ENCODE data around the gene DYNC1I1.

DYNC1I1 gene

DNA sequence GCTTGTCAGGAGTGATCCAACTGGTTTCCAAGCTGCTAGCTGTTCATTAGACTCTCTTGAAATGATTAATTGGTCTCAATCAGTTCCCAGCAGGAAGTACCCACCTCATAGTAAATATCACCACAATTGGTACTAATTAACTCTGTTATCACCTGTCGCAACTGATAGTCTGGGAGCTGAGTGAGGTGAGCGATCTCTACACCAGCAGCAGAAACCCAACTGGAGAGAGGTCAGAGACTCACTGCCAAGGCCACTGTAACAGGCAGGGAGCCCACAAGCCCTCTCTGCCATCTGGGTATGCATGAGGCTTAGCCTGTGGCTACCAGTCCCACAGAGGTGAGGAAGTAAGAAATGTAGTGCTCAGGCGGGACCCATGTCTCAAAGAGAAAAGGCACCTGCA lies 245.5 kb downstream of the DYNC1I1 start:
- ATAC-seq (replicated peaks), result no peak
- no peak for DNase-seq
- H3K27ac Mint-ChIP-seq, result no peak overlapping the region
- no peak overlapping the region for H3K4me3 Mint-ChIP-seq
- peaks cover 1 to 13% of the 10 kb centered on the region in 2 donors for H3K27me3 Mint-ChIP-seq
- H3K4me1 Mint-ChIP-seq (ENCODE audit: low read depth in 2 of 2), result no peaks in the 10 kb centered on the region
- no peaks in the 10 kb centered on the region for H3K36me3 Mint-ChIP-seq (ENCODE audit: insufficient read depth)
- H3K9me3 Mint-ChIP-seq, result peaks cover 0 to 2% of the 10 kb centered on the region in 2 donors

DNA sequence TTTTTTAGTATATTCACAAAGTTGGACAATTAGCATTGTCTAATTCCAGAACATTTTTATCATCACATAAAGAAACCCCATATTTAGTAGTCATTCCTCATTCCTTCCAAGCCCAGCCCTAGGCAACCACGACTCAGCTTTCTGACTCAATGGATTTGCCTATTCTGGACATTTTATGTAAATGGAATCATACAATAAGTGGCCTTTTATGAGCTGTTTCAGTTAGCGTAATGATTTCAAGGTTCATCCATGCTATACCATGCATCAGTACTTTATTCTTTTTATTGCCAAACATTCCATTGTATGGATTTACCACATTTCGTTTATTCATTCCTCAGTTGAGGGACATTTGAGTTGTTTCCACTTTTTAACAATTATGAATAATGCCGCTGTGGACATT lies 249.2 kb downstream of the DYNC1I1 start:
- H3K27me3 Mint-ChIP-seq, result peaks cover 10 to 12% of the 10 kb centered on the region in 2 donors
- DNase-seq, result no peak
- peaks cover 0 to 2% of the 10 kb centered on the region in 2 donors for H3K9me3 Mint-ChIP-seq
- H3K4me3 Mint-ChIP-seq, result no peak overlapping the region
- no peaks in the 10 kb centered on the region for H3K4me1 Mint-ChIP-seq (ENCODE audit: low read depth in 2 of 2)
- H3K36me3 Mint-ChIP-seq (ENCODE audit: insufficient read depth), result no peaks in the 10 kb centered on the region
- H3K27ac Mint-ChIP-seq, result no peak overlapping the region
- no peak for ATAC-seq (replicated peaks)

DNA sequence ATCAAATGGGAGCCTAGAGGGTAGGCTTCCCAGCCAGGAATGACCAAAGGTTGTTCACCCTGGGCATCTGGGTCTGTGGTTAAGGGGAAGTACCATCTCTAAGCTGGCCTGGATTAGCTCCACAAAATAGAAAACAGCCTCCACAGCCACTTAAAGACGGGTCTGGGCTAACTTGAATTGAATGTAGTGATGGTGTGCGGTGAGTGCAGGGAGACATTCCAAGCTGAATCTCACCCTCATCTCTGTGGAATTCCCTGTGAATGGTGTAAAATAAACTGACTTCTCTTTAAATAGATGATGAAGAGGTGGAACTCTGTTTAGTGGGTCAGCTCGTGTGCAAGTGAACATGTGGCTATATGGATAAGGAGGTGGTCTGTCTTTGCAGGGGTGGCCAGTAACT lies 251.0 kb downstream of the DYNC1I1 start:
- no peak for DNase-seq
- Mint-ChIP-seq H3K9me3 (peaks cover 0 to 2% of the 10 kb centered on the region in 2 donors), H3K36me3 (ENCODE audit: insufficient read depth) (no peaks in the 10 kb centered on the region), H3K4me1 (ENCODE audit: low read depth in 2 of 2) (no peaks in the 10 kb centered on the region), H3K4me3 (no peak overlapping the region), H3K27me3 (peaks cover 8 to 26% of the 10 kb centered on the region in 2 donors), H3K27ac (no peak overlapping the region)
- ATAC-seq (replicated peaks), result no peak

DNA sequence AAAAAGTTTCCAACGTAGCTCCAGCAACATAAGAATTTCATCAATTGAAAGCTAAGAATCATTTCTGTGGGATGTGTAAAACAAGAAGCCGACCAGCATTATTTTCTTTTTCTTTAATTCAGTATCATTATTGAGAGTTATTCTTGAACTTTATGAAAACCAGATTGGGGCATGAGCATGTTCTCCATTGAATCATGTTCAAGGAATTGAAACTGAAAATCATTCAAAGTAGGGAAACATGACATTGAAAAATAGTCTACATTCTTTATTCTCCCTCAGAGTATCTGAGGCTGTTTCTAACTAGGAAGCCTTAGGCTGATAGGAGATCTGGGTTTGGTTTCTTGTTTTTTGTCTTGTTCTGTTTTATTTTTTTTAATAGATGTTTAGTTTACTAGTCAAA lies 253.7 kb downstream of the DYNC1I1 start:
- no peaks in the 10 kb centered on the region for H3K36me3 Mint-ChIP-seq (ENCODE audit: insufficient read depth)
- no peaks in the 10 kb centered on the region for H3K9me3 Mint-ChIP-seq
- no peaks in the 10 kb centered on the region for H3K4me1 Mint-ChIP-seq (ENCODE audit: low read depth in 2 of 2)
- DNase-seq, result no peak
- peaks cover 8 to 27% of the 10 kb centered on the region in 2 donors for H3K27me3 Mint-ChIP-seq
- no peak for ATAC-seq (replicated peaks)
- no peak overlapping the region for H3K4me3 Mint-ChIP-seq
- no peak overlapping the region for H3K27ac Mint-ChIP-seq

DNA sequence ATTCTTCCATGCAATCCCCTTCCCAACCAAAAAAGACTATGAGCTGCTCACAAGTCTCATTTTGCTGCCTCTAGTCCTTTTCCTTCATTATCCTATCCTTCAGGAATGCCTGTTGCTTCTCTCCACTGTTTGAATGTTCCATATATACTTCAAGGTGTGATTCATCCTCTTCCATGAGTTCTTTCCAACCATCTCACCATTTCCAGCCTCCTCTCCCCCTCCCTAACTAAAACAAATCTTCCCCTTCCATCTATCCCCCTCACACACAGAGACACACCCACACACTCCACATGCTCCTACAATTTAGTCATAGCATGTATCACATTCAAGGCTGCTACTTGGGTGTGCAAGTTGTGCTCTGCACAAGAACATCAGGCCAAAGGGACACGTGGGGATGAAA lies 254.3 kb downstream of the DYNC1I1 start:
- DNase-seq, result no peak
- no peaks in the 10 kb centered on the region for H3K4me1 Mint-ChIP-seq (ENCODE audit: low read depth in 2 of 2)
- no peaks in the 10 kb centered on the region for H3K9me3 Mint-ChIP-seq
- no peaks in the 10 kb centered on the region for H3K36me3 Mint-ChIP-seq (ENCODE audit: insufficient read depth)
- no peak overlapping the region for H3K4me3 Mint-ChIP-seq
- H3K27ac Mint-ChIP-seq, result no peak overlapping the region
- ATAC-seq (replicated peaks), result no peak
- H3K27me3 Mint-ChIP-seq, result peaks cover 8 to 27% of the 10 kb centered on the region in 2 donors

DNA sequence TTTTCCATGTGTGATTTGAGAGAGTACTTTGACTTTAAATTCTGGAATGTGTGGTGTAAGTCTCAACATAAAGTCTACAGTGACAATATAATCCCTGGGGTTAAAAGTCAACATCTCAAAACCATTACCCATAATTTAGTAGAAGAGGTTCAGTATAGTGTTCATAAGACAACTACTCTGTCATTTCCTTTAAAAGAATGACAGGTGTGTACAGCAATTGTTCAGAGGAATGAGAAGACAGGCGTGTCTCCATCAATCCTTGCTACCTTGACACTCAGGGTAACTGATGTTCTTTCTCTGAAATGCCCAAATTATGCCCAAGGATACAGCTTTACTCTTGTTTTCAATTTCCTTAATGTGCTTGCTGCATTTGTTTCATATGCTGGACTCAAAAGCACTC lies 256.4 kb downstream of the DYNC1I1 start:
- Mint-ChIP-seq H3K4me1 (ENCODE audit: low read depth in 2 of 2) (no peaks in the 10 kb centered on the region), H3K9me3 (no peaks in the 10 kb centered on the region), H3K36me3 (ENCODE audit: insufficient read depth) (no peaks in the 10 kb centered on the region), H3K27me3 (peaks cover 8 to 19% of the 10 kb centered on the region in 2 donors), H3K4me3 (no peak overlapping the region), H3K27ac (no peak overlapping the region)
- DNase-seq (no peak), ATAC-seq (replicated peaks) (no peak)

DNA sequence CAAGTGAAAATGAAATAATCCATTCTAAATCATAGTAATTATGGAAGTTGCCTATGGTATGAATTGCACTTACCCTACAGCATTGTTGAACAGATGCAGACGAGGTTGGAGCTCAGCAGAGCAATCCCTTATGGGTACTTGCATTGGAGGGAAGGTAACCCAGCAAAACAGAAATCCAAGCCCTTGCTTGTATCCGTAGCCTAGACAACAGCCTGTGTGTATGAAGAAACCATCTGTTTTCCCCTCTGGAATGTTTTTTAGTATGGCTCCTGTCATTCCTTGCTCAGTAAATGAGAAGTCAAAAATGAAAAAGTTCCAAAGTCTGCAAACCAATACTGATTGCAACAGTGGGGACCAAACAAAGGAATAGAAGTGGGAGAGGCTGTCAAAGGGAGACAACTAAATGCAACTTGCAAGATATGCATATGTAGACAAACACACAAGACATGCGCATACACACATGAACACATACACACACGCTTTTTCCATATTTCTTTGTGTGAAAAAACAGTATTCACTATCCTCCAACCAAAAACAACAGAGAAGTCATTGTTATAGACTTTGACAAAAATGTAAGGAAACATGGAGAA lies 260.8 kb downstream of the DYNC1I1 start:
- no peaks in the 10 kb centered on the region for H3K4me1 Mint-ChIP-seq (ENCODE audit: low read depth in 2 of 2)
- ATAC-seq (replicated peaks) (no peak), DNase-seq (no peak)
- no peaks in the 10 kb centered on the region for H3K36me3 Mint-ChIP-seq (ENCODE audit: insufficient read depth)
- no peaks in the 10 kb centered on the region for H3K9me3 Mint-ChIP-seq
- H3K27me3 Mint-ChIP-seq, result peaks cover 6 to 18% of the 10 kb centered on the region in 2 donors
- H3K27ac Mint-ChIP-seq, result no peak overlapping the region
- no peak overlapping the region for H3K4me3 Mint-ChIP-seq

DNA sequence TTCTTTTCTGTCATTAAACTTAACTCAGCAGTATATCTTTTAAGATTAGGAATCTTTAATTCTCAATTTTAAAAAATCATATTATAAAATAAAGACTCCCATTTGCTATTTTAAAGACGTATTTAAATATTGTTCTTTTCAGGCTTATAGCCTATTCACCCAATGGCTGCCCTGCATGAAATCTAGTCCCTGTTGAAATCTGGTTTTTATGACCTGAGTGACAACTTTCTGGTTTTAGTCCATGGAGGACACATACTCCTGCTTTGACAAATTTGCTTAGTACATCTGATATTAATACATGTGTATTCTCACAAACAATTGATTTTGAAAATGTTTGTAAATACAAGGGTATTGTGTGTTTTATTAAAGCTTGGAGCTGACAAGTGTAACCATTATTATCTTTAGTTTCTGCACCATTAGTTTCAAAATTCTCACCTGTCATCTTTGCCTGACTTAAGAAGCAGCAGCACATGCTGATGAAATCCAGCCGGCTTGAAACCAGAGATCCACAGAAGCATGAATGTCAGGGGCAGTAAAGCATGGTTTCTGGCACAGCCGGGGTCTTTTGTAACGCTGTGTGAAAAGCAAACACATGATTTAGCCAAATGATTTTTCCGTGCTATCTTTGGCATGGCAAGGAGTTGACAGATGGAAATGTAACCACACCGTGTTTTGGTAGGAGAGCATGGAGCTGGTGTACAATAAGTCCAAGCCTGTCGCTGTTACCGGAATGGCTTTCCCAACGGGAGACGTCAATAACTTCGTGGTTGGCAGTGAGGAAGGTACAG lies 262.8 kb downstream of the DYNC1I1 start:
- Mint-ChIP-seq H3K4me1 (ENCODE audit: low read depth in 2 of 2) (no peaks in the 10 kb centered on the region), H3K27me3 (peaks cover 6 to 17% of the 10 kb centered on the region in 2 donors), H3K27ac (no peak overlapping the region), H3K4me3 (no peak overlapping the region), H3K36me3 (ENCODE audit: insufficient read depth) (no peaks in the 10 kb centered on the region), H3K9me3 (no peaks in the 10 kb centered on the region)
- DNase-seq (no peak), ATAC-seq (replicated peaks) (no peak)

DNA sequence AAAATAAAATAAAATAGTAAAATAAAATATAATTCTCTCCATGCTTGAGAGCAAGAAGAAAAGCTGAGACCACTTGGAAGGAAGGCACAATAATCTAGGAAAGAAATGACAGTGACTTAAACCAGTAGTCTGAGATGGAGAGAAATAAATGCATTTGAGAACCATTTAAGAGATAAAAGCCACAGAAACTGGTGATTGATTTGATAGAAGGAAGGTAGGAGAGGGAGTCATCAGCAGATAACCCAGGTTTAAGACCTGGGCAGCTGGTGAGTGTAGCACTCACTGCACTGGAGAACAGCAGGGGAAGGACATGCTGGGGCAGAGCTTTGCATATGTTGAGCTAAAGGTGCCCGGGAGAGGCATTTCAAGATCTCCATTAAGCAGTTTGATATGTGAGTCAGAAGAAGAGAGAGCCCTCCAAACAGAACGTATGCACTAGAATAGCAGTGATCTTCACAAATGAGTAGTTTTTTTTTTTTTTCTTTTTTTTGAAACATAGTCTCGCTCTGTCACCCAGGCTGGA lies 268.0 kb downstream of the DYNC1I1 start:
- Mint-ChIP-seq H3K27ac (no peak overlapping the region), H3K4me1 (ENCODE audit: low read depth in 2 of 2) (no peaks in the 10 kb centered on the region), H3K27me3 (peaks cover 20 to 21% of the 10 kb centered on the region in 2 donors), H3K9me3 (no peaks in the 10 kb centered on the region), H3K36me3 (ENCODE audit: insufficient read depth) (no peaks in the 10 kb centered on the region), H3K4me3 (no peak overlapping the region)
- ATAC-seq (replicated peaks) (no peak), DNase-seq (no peak)

DNA sequence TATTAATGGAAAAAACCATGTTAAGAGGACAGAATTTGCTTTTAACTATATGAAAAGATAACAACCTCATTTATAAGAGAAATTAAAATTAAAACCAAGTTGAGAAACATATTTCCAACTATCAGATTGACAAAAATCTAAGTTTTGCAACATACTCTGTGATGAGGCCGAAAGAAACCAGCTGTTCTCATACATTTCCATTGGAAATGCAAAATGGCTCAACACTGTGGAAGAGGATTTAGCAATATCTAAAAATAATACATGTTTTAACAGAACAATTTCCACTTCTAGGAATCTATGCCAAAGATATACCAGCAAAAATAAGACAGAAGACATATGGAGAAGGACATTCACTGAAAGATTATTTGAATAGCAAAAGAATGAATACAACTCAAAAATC lies 268.8 kb downstream of the DYNC1I1 start:
- no peak for ATAC-seq (replicated peaks)
- Mint-ChIP-seq H3K4me3 (no peak overlapping the region), H3K27ac (no peak overlapping the region), H3K27me3 (peaks cover 13 to 14% of the 10 kb centered on the region in 2 donors), H3K36me3 (ENCODE audit: insufficient read depth) (no peaks in the 10 kb centered on the region), H3K4me1 (ENCODE audit: low read depth in 2 of 2) (no peaks in the 10 kb centered on the region), H3K9me3 (no peaks in the 10 kb centered on the region)
- DNase-seq, result no peak

DNA sequence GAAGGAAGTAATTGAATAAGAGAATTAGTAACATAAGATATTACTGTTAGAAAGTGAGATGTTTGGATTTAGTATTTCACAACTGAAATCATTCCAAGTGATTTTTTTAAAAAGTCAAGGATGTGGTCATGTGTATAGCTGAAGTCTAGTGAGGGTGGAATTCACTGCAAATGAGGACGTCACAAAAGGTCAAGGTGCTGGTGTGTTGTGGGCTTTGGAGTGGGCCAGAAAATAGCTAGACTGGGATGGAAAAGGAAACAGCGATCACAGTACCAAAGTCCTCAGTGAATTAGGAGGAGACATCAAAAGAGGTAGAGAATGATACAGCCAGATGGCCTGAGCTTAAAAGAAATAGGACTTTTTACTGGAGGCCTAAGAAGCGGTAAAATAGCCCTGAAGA lies 272.8 kb downstream of the DYNC1I1 start:
- ATAC-seq (replicated peaks), result no peak

DNA sequence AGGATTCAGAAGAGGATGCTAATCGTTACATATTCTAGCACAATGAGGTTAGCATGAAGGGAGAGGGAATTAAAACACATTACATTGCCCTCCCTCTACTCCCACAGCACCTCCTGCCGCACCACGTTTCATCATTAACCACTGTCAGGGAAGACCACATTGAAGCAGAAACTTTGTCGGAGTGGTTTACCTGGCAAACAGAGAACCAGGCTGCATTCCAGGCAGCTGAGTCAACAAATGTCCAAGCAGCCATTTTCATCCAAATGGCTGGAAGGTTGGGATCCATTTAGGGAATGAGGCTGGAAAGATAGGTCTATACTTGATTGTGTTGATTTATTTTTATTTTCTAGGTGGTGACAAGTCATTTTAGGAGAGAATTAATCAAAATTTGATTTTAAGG lies 273.6 kb downstream of the DYNC1I1 start:
- Mint-ChIP-seq H3K27me3 (peaks cover under 1 to 6% of the 10 kb centered on the region in 2 donors), H3K9me3 (no peaks in the 10 kb centered on the region), H3K4me1 (ENCODE audit: low read depth in 2 of 2) (no peaks in the 10 kb centered on the region), H3K27ac (no peak overlapping the region), H3K36me3 (ENCODE audit: insufficient read depth) (no peaks in the 10 kb centered on the region), H3K4me3 (no peak overlapping the region)
- DNase-seq (no peak), ATAC-seq (replicated peaks) (no peak)

More for the DNA sequence above, 272.8 kb downstream of the DYNC1I1 start:
- Mint-ChIP-seq H3K4me3 (no peak overlapping the region), H3K36me3 (ENCODE audit: insufficient read depth) (no peaks in the 10 kb centered on the region), H3K27me3 (peaks cover 8 to 13% of the 10 kb centered on the region in 2 donors), H3K27ac (no peak overlapping the region), H3K9me3 (no peaks in the 10 kb centered on the region), H3K4me1 (ENCODE audit: low read depth in 2 of 2) (no peaks in the 10 kb centered on the region)
- no peak for DNase-seq

DNA sequence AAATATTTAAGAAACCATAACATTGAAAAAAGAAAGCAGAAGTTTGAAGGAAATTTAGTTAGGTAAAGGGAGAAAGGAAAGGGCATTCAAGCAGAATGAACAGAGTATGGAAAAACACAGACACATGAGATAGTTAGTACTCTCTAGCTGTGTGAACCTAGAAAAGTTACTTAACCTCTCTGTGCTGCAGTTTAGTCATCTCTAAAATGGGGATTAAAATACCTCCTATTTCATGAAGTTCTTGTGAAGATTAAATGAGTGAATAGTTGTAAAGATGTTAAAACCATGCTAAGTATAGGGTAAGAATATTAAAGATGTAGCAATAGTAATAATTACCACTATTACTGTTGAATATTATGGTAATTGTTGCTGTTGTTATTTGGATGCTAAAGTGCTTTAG lies 279.9 kb downstream of the DYNC1I1 start:
- ATAC-seq (replicated peaks), result no peak
- DNase-seq, result no peak
- Mint-ChIP-seq H3K36me3 (ENCODE audit: insufficient read depth) (no peaks in the 10 kb centered on the region), H3K4me3 (no peak overlapping the region), H3K9me3 (no peaks in the 10 kb centered on the region), H3K27me3 (peaks cover 7 to 10% of the 10 kb centered on the region in 2 donors), H3K27ac (no peak overlapping the region), H3K4me1 (ENCODE audit: low read depth in 2 of 2) (no peaks in the 10 kb centered on the region)

DNA sequence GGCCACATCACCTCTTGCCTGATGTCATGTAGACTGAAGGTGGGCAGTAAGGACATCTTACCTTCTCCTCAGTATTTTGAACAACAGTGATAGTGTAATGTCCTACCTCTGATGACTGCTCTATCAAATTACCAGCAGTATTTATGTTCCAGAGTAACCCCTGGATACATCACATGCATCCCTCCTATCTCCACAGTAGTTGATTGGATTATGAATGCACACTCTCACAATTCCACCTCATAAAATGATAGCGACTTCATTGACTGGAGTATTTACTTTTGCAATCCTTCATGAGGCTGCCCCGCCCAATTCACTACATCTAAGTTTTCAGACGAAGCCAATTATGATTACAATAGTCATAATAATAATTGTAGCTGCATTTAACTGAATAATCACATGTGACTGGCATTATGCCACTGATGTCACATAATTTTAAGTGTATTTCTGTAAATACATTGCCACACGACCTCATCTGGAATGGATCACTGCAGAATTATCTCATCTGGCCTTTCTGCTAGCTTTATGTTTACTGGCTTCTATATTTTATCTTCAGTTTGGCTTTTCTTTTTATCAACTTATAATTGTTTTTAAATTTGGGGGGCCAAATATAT lies 280.6 kb downstream of the DYNC1I1 start:
- Mint-ChIP-seq H3K9me3 (no peaks in the 10 kb centered on the region), H3K27ac (no peak overlapping the region), H3K36me3 (ENCODE audit: insufficient read depth) (no peaks in the 10 kb centered on the region), H3K27me3 (peaks cover 7 to 10% of the 10 kb centered on the region in 2 donors), H3K4me3 (no peak overlapping the region), H3K4me1 (ENCODE audit: low read depth in 2 of 2) (no peaks in the 10 kb centered on the region)
- no peak for DNase-seq
- ATAC-seq (replicated peaks), result no peak
